GM12878 (cell line): ENCODE data around the gene FERMT1. TPM values are rescaled to one million over a fixed set of nuclear protein-coding genes. Genes with fewer than 3 reads are reported as not detected.

Experiments
- ATAC-seq: fragments of 200-7000 bp; cut with Tn5 transposase; 3 replicates; pipeline ENCODE4 v1.9.1; 2020; ENCODE audit warnings: mild to moderate bottlenecking, moderate library complexity
- BruUV-seq: library from RNA; stranded (reverse); fragments of 400-500 nt; replicated peaks from 2 replicates; lab custom pipeline; 2021; lab: Mats Ljungman, UMichigan
- CTCF ChIA-PET: fragments of 300-600 bp; sonication (Branson Sonifier 250); formaldehyde crosslinking; extraction: SDS; loops from one replicate; lab custom pipeline; 2021; ENCODE audit warnings: inconsistent platforms; lab: Yijun Ruan, JAX
- POLR2A ChIA-PET: fragments of 350-600 bp; formaldehyde crosslinking; extraction: SDS; loops from one replicate; lab custom pipeline; 2021; ENCODE audit warnings: inconsistent platforms; lab: Charles Lee
- RAD21 ChIA-PET: fragments of 300-600 bp; sonication (Branson Sonifier 250); formaldehyde crosslinking; loops from one replicate; lab custom pipeline; 2023; ENCODE audit warnings: antibody characterized with exemption; ENCODE audit not compliant: unreplicated experiment; lab: Charles Lee
- SMC1A ChIA-PET: fragments of 300-600 bp; sonication (Branson Sonifier 250); formaldehyde crosslinking; loops from one replicate; lab custom pipeline; 2023; ENCODE audit not compliant: unreplicated experiment, uncharacterized antibody; lab: Charles Lee
- DNase-seq: peaks from one replicate; pipeline ENCODE4 v3.0.0-alpha.2; 2011; ENCODE audit warnings: low read depth, low spot score
- FAIRE-seq: peaks from 3 replicates; lab custom pipeline; 2011; peaks lifted over from hg19 to GRCh38; lab: Jason Lieb, UNC
- H2AFZ ChIP-seq: 2 replicates; pipeline ENCODE4 v1.6.0; 2011; ENCODE audit warnings: low read depth, low read length, control low read depth; ENCODE audit not compliant: control insufficient read depth
- H3K27ac ChIP-seq: 2 replicates; pipeline ENCODE4 v1.5.1; 2011; ENCODE audit warnings: control low read depth; ENCODE audit not compliant: control insufficient read depth, insufficient read depth
- H3K27me3 ChIP-seq, 2 experiments: replicated peaks in 1 of 2; 2 replicates each; pipeline versions ENCODE4 v1.6.0 to v1.6.1; 2011; ENCODE audit warnings: low read length in 1 of 2; ENCODE audit not compliant: control insufficient read depth in 2 of 2, insufficient read depth in 2 of 2
- H3K36me3 ChIP-seq, 2 experiments: 2 replicates each; pipeline ENCODE4 v1.5.1; 2011; ENCODE audit warnings: low read length in 1 of 2; ENCODE audit not compliant: control insufficient read depth in 2 of 2, insufficient read depth in 2 of 2
- H3K4me1 ChIP-seq: 2 replicates; pipeline ENCODE4 v1.6.1; 2011; ENCODE audit warnings: mild to moderate bottlenecking, low read length, moderate library complexity, mixed read lengths; ENCODE audit not compliant: control insufficient read depth, insufficient read depth
- H3K4me2 ChIP-seq: 2 replicates; pipeline ENCODE4 v1.6.0; 2011; ENCODE audit warnings: control low read depth; ENCODE audit not compliant: control insufficient read depth, insufficient read depth
- H3K4me3 ChIP-seq: fragments of 200-600 bp; sonication (generic); 2 replicates; pipeline ENCODE4 v1.5.1; 2016
- H3K79me2 ChIP-seq: 2 replicates; pipeline ENCODE4 v1.6.0; 2011; ENCODE audit warnings: low read length; ENCODE audit not compliant: control insufficient read depth, insufficient read depth
- H3K9ac ChIP-seq: 2 replicates; pipeline ENCODE4 v1.8.0; 2011; ENCODE audit warnings: low read length, control low read depth, mixed read lengths; ENCODE audit not compliant: control insufficient read depth, insufficient read depth
- H3K9me3 ChIP-seq: replicated peaks from 3 replicates; pipeline ENCODE4 v1.5.1; 2011; ENCODE audit warnings: mild to moderate bottlenecking, low read length; ENCODE audit not compliant: control insufficient read depth, insufficient read depth
- H4K20me1 ChIP-seq: 2 replicates; pipeline ENCODE4 v1.6.0; 2011; ENCODE audit not compliant: control insufficient read depth, insufficient read depth
- CEBPB ChIP-seq, 2 experiments: fragments of 150-350 bp in 1 of 2; IDR thresholded peaks; 2 replicates each; pipeline ENCODE4 v1.6.1; 2012 to 2014; ENCODE audit warnings: low read depth in 2 of 2, low read length in 2 of 2, borderline replicate concordance in 1 of 2, inconsistent platforms in 1 of 2
- CEBPZ ChIP-seq: fragments of 150-350 bp; IDR thresholded peaks from 2 replicates; pipeline ENCODE4 v1.6.1; 2016; ENCODE audit warnings: low read depth, low read length
- CTCF ChIP-seq, 3 experiments: IDR thresholded peaks in 2 of 3; conservative IDR thresholded peaks in 1 of 3; 2 replicates each; pipeline ENCODE4 v1.5.1; 2011; ENCODE audit warnings: low read depth in 3 of 3, low read length in 3 of 3, mild to moderate bottlenecking in 3 of 3, control low read depth in 2 of 3, moderate library complexity in 2 of 3, inconsistent platforms in 1 of 3, mixed read lengths in 1 of 3; ENCODE audit not compliant: control insufficient read depth in 2 of 3, insufficient read depth in 1 of 3; ENCODE audit errors: extremely low read depth in 1 of 3
- E4F1 ChIP-seq: fragments of 450-650 bp; IDR thresholded peaks from 2 replicates; pipeline ENCODE4 v1.6.1; 2018; ENCODE audit warnings: borderline replicate concordance, mild to moderate bottlenecking; ENCODE audit not compliant: partially characterized antibody
- JUND ChIP-seq: IDR thresholded peaks from 2 replicates; pipeline ENCODE4 v1.6.1; 2012; ENCODE audit warnings: low read depth, mild to moderate bottlenecking, low read length, improper control_type of control experiment, moderate library complexity
- POLR2AphosphoS5 ChIP-seq: IDR thresholded peaks from 2 replicates; pipeline ENCODE4 v1.6.1; 2011; ENCODE audit warnings: mild to moderate bottlenecking, low read length, inconsistent platforms
- RAD21 ChIP-seq: IDR thresholded peaks from 2 replicates; pipeline ENCODE4 v1.6.1; 2011; ENCODE audit warnings: mild to moderate bottlenecking, low read depth, low read length, moderate library complexity; ENCODE audit not compliant: insufficient read depth
- WGBS: methylation state at CpG from one replicate; pipeline ENCODE4 v1.1.6; 2016; ENCODE audit warnings: low lambda C conversion rate; ENCODE audit not compliant: insufficient replicate concordance, insufficient coverage; ENCODE audit errors: missing lambda C conversion rate; 5-methylcytosine and 5-hydroxymethylcytosine counted together
- in situ Hi-C: fragments of 300-500 bp; cut with MboI; formaldehyde crosslinking; loops from 9 replicates; pipeline ENCODE4 v1.14.3; 2018; ENCODE audit warnings: mixed read lengths
- intact Hi-C: fragments of 100-400 bp; cut with micrococcal nuclease; formaldehyde crosslinking; loops from one replicate; pipeline ENCODE4 v1.14.2; 2022; ENCODE audit not compliant: unreplicated experiment
- polyA plus RNA-seq, 11 experiments: library from polyadenylated mRNA; depleted of rRNA in 4 of 11; unstranded in 6 of 11; stranded (reverse) in 5 of 11; fragments of >200 nt; fragmentation: Nextera tagmentation in 4 of 11; fragmentation: Illumina TruSeq in 1 of 11; extraction: Ambion mirVana in 4 of 11; extraction: Trizol in 1 of 11; gene quantifications; 1 replicate in 1 of 11; 2 replicates in 10 of 11; pipeline versions ENCODE4 v1.2.1 to v1.2.3, GENCODE V29; 2011 to 2016; ENCODE audit warnings: inconsistent platforms in 2 of 11, missing spikeins in 2 of 11, low read depth in 1 of 11
- total RNA-seq, 4 experiments: library from RNA; depleted of rRNA in 3 of 4; stranded (reverse); fragments of >200 nt in 3 of 4; fragmentation: Illumina TruSeq in 1 of 4; extraction: Trizol in 1 of 4; gene quantifications; 2 replicates each; pipeline versions ENCODE4 v1.2.1 to v1.2.3, GENCODE V29; 2013 to 2021

Gene FERMT1
- total and polyA plus RNA-seq, 10 of the 15 experiments (the other 5 are each of a cell fraction or from before 2014, with no cell fraction given) = 0.04 to 3.1 (median 0.45) TPM

GRCh38 chr20:6157345-6157744 is 34.5 kb upstream of the FERMT1 start:
- H3K4me2 ChIP-seq = no peak overlapping the region
- intact Hi-C loops = no loop called here
- no peaks in the 10 kb centered on the region; the same call in 2 of the 3 replicates for H3K9me3 ChIP-seq
- DNase-seq (no peak), ATAC-seq (no peak), FAIRE-seq (no peak)
- H3K36me3 ChIP-seq = no peaks in the 10 kb centered on the region
- H3K4me3 ChIP-seq = no peak overlapping the region
- H3K4me1 ChIP-seq = no peaks in the 10 kb centered on the region
- BruUV-seq = no TSS peak
- WGBS = 28% methylated on average over 2 of the region's 2 CpGs
- POLR2A ChIA-PET = no interaction called here
- SMC1A ChIA-PET = no interaction called here
- peak; percentile 39 for TF ChIP-seq RAD21
- TF ChIP-seq CTCF (IDR thresholded peaks at IDR 0.05 in 2 of 3, conservative IDR thresholded peaks at IDR 0.05 in 1 of 3; ENCODE audit: control insufficient read depth in 2 of 3, extremely low read depth in 1 of 3, insufficient read depth in 1 of 3, low read depth in 3 of 3, low read length in 3 of 3) = peak; percentile 2 to 37 (median 23); a peak in 3 of 6 replicates
- no peak for TF ChIP-seq CEBPB (IDR thresholded peaks at IDR 0.05; ENCODE audit: borderline replicate concordance in 1 of 2, low read depth in 2 of 2, low read length in 2 of 2)
- H2AFZ ChIP-seq = no peak overlapping the region
- H3K27ac ChIP-seq = no peak overlapping the region
- H3K9ac ChIP-seq = no peak overlapping the region
- no peaks in the 10 kb centered on the region; a peak in 1 of 4 replicates for H3K27me3 ChIP-seq
- CTCF ChIA-PET = interaction anchor here (1.3 kb wide), 1 partner anchor 12 kb away, joined by 3 read pairs; no protein-coding TSS in a partner anchor
- RAD21 ChIA-PET = interaction anchor here (0.5 kb wide), 1 partner anchor 628 kb away, joined by 3 read pairs; no protein-coding TSS in a partner anchor
- in situ Hi-C loops = no loop called here
- H4K20me1 ChIP-seq = no peaks in the 10 kb centered on the region
- no peaks in the 10 kb centered on the region for H3K79me2 ChIP-seq

GRCh38 chr20:6152777-6153176 is 29.9 kb upstream of the FERMT1 start:
- H3K9me3 ChIP-seq = no peaks in the 10 kb centered on the region; the same call in 2 of the 3 replicates
- ChIA-PET RAD21 (no interaction called here), POLR2A (no interaction called here), SMC1A (no interaction called here), CTCF (interaction anchor here (0.6 kb wide), 1 partner anchor 19 kb away, joined by 3 read pairs; no protein-coding TSS in a partner anchor)
- H3K27me3 ChIP-seq = no peaks in the 10 kb centered on the region
- H3K4me1 ChIP-seq = no peaks in the 10 kb centered on the region
- H3K4me2 ChIP-seq = no peak overlapping the region
- BruUV-seq = no TSS peak
- no peak overlapping the region for H2AFZ ChIP-seq
- H3K9ac ChIP-seq = no peak overlapping the region
- H3K79me2 ChIP-seq = no peaks in the 10 kb centered on the region
- FAIRE-seq (no peak), ATAC-seq (peak; percentile 47), DNase-seq (no peak)
- intact Hi-C loops = no loop called here
- no peaks in the 10 kb centered on the region for H4K20me1 ChIP-seq
- H3K36me3 ChIP-seq = no peaks in the 10 kb centered on the region
- in situ Hi-C loops = no loop called here
- no peak overlapping the region for H3K4me3 ChIP-seq
- H3K27ac ChIP-seq = no peak overlapping the region
- 22% methylated on average over 2 of the region's 2 CpGs for WGBS
- TF ChIP-seq CEBPZ = no peak
- TF ChIP-seq JUND = no peak
- TF ChIP-seq E4F1 = no peak
- no peak for TF ChIP-seq POLR2AphosphoS5
